ENCODE results near the gene MVK.

The MVK gene

GRCh38 chr12:109568486-109568885 is 5.1 kb upstream of the MVK start:
- no peak for DNase-seq

GRCh38 chr12:109571773-109572505 is 1.7 kb upstream of the MVK start:
- DNase-seq, result no peak

- DNase-seq, result no peak
These were observed 1.1 kb upstream of the MVK start for GRCh38 chr12:109572506-109572845.

GRCh38 chr12:109573914-109574244 is 285 bp downstream of the MVK start:
- no peak for DNase-seq

- no peak for DNase-seq
These were observed 2.1 kb downstream of the MVK start for GRCh38 chr12:109575683-109576082.

GRCh38 chr12:109577311-109577710 is 3.7 kb downstream of the MVK start:
- no peak for DNase-seq

GRCh38 chr12:109578330-109578927 is 4.8 kb downstream of the MVK start:
- DNase-seq, result no peak

GRCh38 chr12:109579639-109580038 is 6.0 kb downstream of the MVK start:
- DNase-seq, result no peak

- no peak for DNase-seq
These were observed 6.7 kb downstream of the MVK start for GRCh38 chr12:109580272-109580671.

GRCh38 chr12:109580684-109581333 is 7.2 kb downstream of the MVK start:
- no peak for DNase-seq

- DNase-seq, result no peak
These were observed 7.7 kb downstream of the MVK start for GRCh38 chr12:109581334-109581691.

- no peak for DNase-seq
These were observed 8.3 kb downstream of the MVK start for GRCh38 chr12:109581856-109582255.

- DNase-seq, result no peak
These were observed 9.0 kb downstream of the MVK start for GRCh38 chr12:109582636-109583035.

GRCh38 chr12:109583733-109584132 is 10.1 kb downstream of the MVK start:
- DNase-seq, result no peak

GRCh38 chr12:109586385-109587296 is 13.0 kb downstream of the MVK start:
- no peak for DNase-seq

GRCh38 chr12:109587921-109588320 is 14.3 kb downstream of the MVK start:
- DNase-seq, result no peak

GRCh38 chr12:109588461-109589239 is 15.1 kb downstream of the MVK start:
- DNase-seq, result no peak

GRCh38 chr12:109589240-109589590 is 15.6 kb downstream of the MVK start:
- no peak for DNase-seq

GRCh38 chr12:109589691-109590245 is 16.2 kb downstream of the MVK start:
- DNase-seq, result no peak

GRCh38 chr12:109590566-109590965 is 17.0 kb downstream of the MVK start:
- no peak for DNase-seq

GRCh38 chr12:109591041-109591440 is 17.4 kb downstream of the MVK start:
- DNase-seq, result no peak

GRCh38 chr12:109592195-109592904 is 18.8 kb downstream of the MVK start:
- DNase-seq, result no peak
